ENCODE measurements around the gene OR5D14.

Gene OR5D14

GRCh38 chr11:55795256-55795655, at the start of gene OR5D14:
Gene OR5D14, plus strand, starts transcription at chr11:55795556. Its CDS starts 0 bp downstream, at chr11:55795556.
- TF ChIP-seq, protein P1, sequence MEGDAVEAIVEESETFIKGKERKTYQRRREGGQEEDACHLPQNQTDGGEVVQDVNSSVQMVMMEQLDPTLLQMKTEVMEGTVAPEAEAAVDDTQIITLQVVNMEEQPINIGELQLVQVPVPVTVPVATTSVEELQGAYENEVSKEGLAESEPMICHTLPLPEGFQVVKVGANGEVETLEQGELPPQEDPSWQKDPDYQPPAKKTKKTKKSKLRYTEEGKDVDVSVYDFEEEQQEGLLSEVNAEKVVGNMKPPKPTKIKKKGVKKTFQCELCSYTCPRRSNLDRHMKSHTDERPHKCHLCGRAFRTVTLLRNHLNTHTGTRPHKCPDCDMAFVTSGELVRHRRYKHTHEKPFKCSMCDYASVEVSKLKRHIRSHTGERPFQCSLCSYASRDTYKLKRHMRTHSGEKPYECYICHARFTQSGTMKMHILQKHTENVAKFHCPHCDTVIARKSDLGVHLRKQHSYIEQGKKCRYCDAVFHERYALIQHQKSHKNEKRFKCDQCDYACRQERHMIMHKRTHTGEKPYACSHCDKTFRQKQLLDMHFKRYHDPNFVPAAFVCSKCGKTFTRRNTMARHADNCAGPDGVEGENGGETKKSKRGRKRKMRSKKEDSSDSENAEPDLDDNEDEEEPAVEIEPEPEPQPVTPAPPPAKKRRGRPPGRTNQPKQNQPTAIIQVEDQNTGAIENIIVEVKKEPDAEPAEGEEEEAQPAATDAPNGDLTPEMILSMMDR (IDR thresholded peaks at IDR 0.05; ENCODE audit: borderline replicate concordance, control extremely low read depth, extremely low read depth, insufficient read depth, missing control alignments): no peak
- in situ Hi-C loops (cut with MboI; ENCODE audit: low sequenced_read_pairs, unreplicated experiment): no loop called here
- no peak for DNase-seq (ENCODE audit: low spot score)

DNA sequence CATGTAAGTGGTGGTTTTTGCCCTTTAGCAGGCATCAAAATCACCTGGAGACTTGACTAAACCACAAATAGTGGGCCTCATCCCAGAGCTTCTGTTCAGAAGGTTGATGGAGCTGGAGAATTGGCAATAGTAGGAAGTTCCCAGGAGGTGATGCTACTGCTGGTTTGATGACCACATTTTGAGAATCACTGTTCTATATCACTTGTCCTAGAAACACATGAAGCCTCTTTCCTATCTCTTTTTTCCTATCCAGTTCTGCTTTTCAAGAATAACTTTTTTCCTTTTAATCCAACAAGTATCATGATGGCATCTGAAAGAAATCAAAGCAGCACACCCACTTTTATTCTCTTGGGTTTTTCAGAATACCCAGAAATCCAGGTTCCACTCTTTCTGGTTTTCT, 22.2 kb upstream of the OR5D14 start, which contains the start of gene OR5D13:
Gene OR5D13, plus strand, starts transcription at position 301 of the 400 bp plus-strand sequence. Its CDS starts 0 bp downstream, at position 301.
- DNase-seq (ENCODE audit: low spot score): no peak
- in situ Hi-C loops (cut with MboI; ENCODE audit: low sequenced_read_pairs, unreplicated experiment): no loop called here
- TF ChIP-seq, protein P1 (IDR thresholded peaks at IDR 0.05; ENCODE audit: borderline replicate concordance, control extremely low read depth, extremely low read depth, insufficient read depth, missing control alignments): no peak

- TF ChIP-seq, protein P1 (IDR thresholded peaks at IDR 0.05; ENCODE audit: borderline replicate concordance, control extremely low read depth, extremely low read depth, insufficient read depth, missing control alignments): no peak
- DNase-seq (ENCODE audit: low spot score): no peak
- in situ Hi-C loops (cut with MboI; ENCODE audit: low sequenced_read_pairs, unreplicated experiment): no loop called here
Observed at GRCh38 chr11:55791606-55792005, 3.8 kb upstream of the OR5D14 start.

GRCh38 chr11:55793321-55793720, 2.0 kb upstream of the OR5D14 start:
- DNase-seq (ENCODE audit: low spot score): no peak
- TF ChIP-seq, protein P1 (IDR thresholded peaks at IDR 0.05; ENCODE audit: borderline replicate concordance, control extremely low read depth, extremely low read depth, insufficient read depth, missing control alignments): no peak
- in situ Hi-C loops (cut with MboI; ENCODE audit: low sequenced_read_pairs, unreplicated experiment): no loop called here

GRCh38 chr11:55806248-55806647, 10.9 kb downstream of the OR5D14 start:
- TF ChIP-seq, protein P1 (IDR thresholded peaks at IDR 0.05; ENCODE audit: borderline replicate concordance, control extremely low read depth, extremely low read depth, insufficient read depth, missing control alignments): no peak
- in situ Hi-C loops (cut with MboI; ENCODE audit: low sequenced_read_pairs, unreplicated experiment): no loop called here
- DNase-seq (ENCODE audit: low spot score): no peak

DNA sequence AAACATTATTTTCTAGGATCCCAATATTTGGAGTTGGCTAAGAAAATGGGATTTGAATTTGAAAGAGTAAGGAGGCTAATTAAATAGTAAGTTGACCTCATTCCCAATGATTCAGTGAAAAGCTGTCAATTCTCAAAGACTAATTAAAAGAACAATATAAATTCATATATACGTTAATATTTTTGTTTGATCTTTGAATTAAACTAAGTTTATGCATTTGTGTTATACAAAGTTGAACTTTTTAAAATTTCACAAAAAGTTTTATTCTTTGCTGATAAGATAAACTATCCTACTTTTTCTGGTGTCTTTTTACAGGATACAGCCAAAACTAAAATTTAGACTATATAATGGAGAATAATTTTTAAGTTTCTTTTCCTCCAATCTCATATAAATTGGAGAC, 15.7 kb downstream of the OR5D14 start, which contains the start of gene OR5L1:
Gene OR5L1, plus strand, starts transcription at position 301 of the 400 bp plus-strand sequence. CDS start 100 bp downstream, outside the sequence.
- in situ Hi-C loops (cut with MboI; ENCODE audit: low sequenced_read_pairs, unreplicated experiment): no loop called here

More for the DNA sequence above, 15.7 kb downstream of the OR5D14 start, which contains the start of gene OR5L1:
- TF ChIP-seq, protein P1 (IDR thresholded peaks at IDR 0.05; ENCODE audit: borderline replicate concordance, control extremely low read depth, extremely low read depth, insufficient read depth, missing control alignments): no peak
- no peak for DNase-seq (ENCODE audit: low spot score)
